Measurements from ENCODE around the gene COPS3. TPM values are rescaled to one million over a fixed set of nuclear protein-coding genes. Genes with fewer than 3 reads are reported as not detected.

Gene COPS3
- polyA plus RNA-seq, 1 donor from 2014 or later = 213 TPM

GRCh38 chr17:17235212-17236174, 45.6 kb downstream of the COPS3 start:
- Histone ChIP-seq H2AFZ (ENCODE audit: low read depth, low read length) (no peak overlapping the region), H3K9me2 (ENCODE audit: insufficient read depth, low read length) (no peaks in the 10 kb centered on the region), H3K27me3 (ENCODE audit: insufficient read depth, low read depth, low read length) (no peaks in the 10 kb centered on the region), H3K4me2 (ENCODE audit: low read length) (peak overlapping the region; percentile 94), H4K20me1 (ENCODE audit: insufficient read depth) (no peaks in the 10 kb centered on the region), H3K9ac (ENCODE audit: low read length) (peak overlapping the region; percentile 96), H3K36me3 (ENCODE audit: insufficient read depth, low read length) (no peaks in the 10 kb centered on the region), H3K4me3 (ENCODE audit: low read length) (peak overlapping the region; percentile 100), H3K27ac (ENCODE audit: low read length) (no peak overlapping the region), H3K79me2 (replicated peaks; ENCODE audit: insufficient read depth, low read length) (peaks cover 22% of the 10 kb centered on the region), H3F3A (ENCODE audit: insufficient read depth, low read length, poor library complexity, severe bottlenecking) (no peaks in the 10 kb centered on the region), H3K9me3 (ENCODE audit: low read length) (no peaks in the 10 kb centered on the region)
- TF ChIP-seq CTCF (IDR thresholded peaks at IDR 0.05; ENCODE audit: poor library complexity, severe bottlenecking) = no peak
- no peak for TF ChIP-seq POLR2AphosphoS5 (IDR thresholded peaks at IDR 0.05)
- no peak for TF ChIP-seq MXI1 (conservative IDR thresholded peaks at IDR 0.05; ENCODE audit: poor library complexity, severe bottlenecking)
- no peak for TF ChIP-seq RAD21 (conservative IDR thresholded peaks at IDR 0.05)
- TF ChIP-seq TAF1 (IDR thresholded peaks at IDR 0.05; ENCODE audit: low read depth) = no peak
- no peak for TF ChIP-seq EZH2 (IDR thresholded peaks at IDR 0.05; ENCODE audit: borderline replicate concordance, insufficient read depth, low read length, poor library complexity, severe bottlenecking)
- TF ChIP-seq SMC3 (conservative IDR thresholded peaks at IDR 0.05; ENCODE audit: poor library complexity) = no peak
- TF ChIP-seq REST (IDR thresholded peaks at IDR 0.05; ENCODE audit: borderline replicate concordance) = no peak
- no peak for TF ChIP-seq EP300 (conservative IDR thresholded peaks at IDR 0.05; ENCODE audit: poor library complexity, severe bottlenecking)

- H3K79me2 ChIP-seq (replicated peaks; ENCODE audit: insufficient read depth, low read length) = peaks cover 22% of the 10 kb centered on the region
- no peaks in the 10 kb centered on the region for H3K36me3 ChIP-seq (ENCODE audit: insufficient read depth, low read length)
- H3K9me2 ChIP-seq (ENCODE audit: insufficient read depth, low read length) = no peaks in the 10 kb centered on the region
- H3F3A ChIP-seq (ENCODE audit: insufficient read depth, low read length, poor library complexity, severe bottlenecking) = no peaks in the 10 kb centered on the region
- H3K27me3 ChIP-seq (ENCODE audit: insufficient read depth, low read depth, low read length) = no peaks in the 10 kb centered on the region
- no peaks in the 10 kb centered on the region for H3K9me3 ChIP-seq (ENCODE audit: low read length)
- H3K27ac ChIP-seq (ENCODE audit: low read length) = no peak overlapping the region
- TF ChIP-seq CTCF (IDR thresholded peaks at IDR 0.05; ENCODE audit: poor library complexity, severe bottlenecking) (no peak), EP300 (conservative IDR thresholded peaks at IDR 0.05; ENCODE audit: poor library complexity, severe bottlenecking) (no peak), EZH2 (IDR thresholded peaks at IDR 0.05; ENCODE audit: borderline replicate concordance, insufficient read depth, low read length, poor library complexity, severe bottlenecking) (no peak), REST (IDR thresholded peaks at IDR 0.05; ENCODE audit: borderline replicate concordance) (no peak), SMC3 (conservative IDR thresholded peaks at IDR 0.05; ENCODE audit: poor library complexity) (no peak), RAD21 (conservative IDR thresholded peaks at IDR 0.05) (no peak), POLR2AphosphoS5 (IDR thresholded peaks at IDR 0.05) (no peak), TAF1 (IDR thresholded peaks at IDR 0.05; ENCODE audit: low read depth) (no peak), MXI1 (conservative IDR thresholded peaks at IDR 0.05; ENCODE audit: poor library complexity, severe bottlenecking) (no peak)
- no peaks in the 10 kb centered on the region for H4K20me1 ChIP-seq (ENCODE audit: insufficient read depth)
- no peak overlapping the region for H2AFZ ChIP-seq (ENCODE audit: low read depth, low read length)
- H3K4me3 ChIP-seq (ENCODE audit: low read length) = no peak overlapping the region
- no peak overlapping the region for H3K4me2 ChIP-seq (ENCODE audit: low read length)
- H3K9ac ChIP-seq (ENCODE audit: low read length) = no peak overlapping the region
Observed at GRCh38 chr17:17232303-17232621, 48.8 kb downstream of the COPS3 start.
